NCI-H2171 (cell line): ENCODE measurements around the gene DLG2.
"Not testable (repeated sequence)": the region's sequence is repeated elsewhere in the genome, so short reads cannot be mapped to it uniquely, and the experiment has no call there.

Experiments
- DNase-seq: peaks from one replicate; lab custom pipeline; 2025; lab: John Stamatoyannopoulos, UW

Gene DLG2

GRCh38 chr11:85444479-85444878 is 182.7 kb downstream of the DLG2 start:
- no peak for DNase-seq

- DNase-seq: no peak
Observed at GRCh38 chr11:85440273-85440672, 186.9 kb downstream of the DLG2 start.

GRCh38 chr11:85438328-85438727 is 188.8 kb downstream of the DLG2 start:
- no peak for DNase-seq

GRCh38 chr11:85431319-85431718 is 195.8 kb downstream of the DLG2 start:
- no peak for DNase-seq

GRCh38 chr11:85423794-85424193 is 203.3 kb downstream of the DLG2 start:
- no peak for DNase-seq

- no peak for DNase-seq
Observed at GRCh38 chr11:85423316-85423715, 203.8 kb downstream of the DLG2 start.

- no peak for DNase-seq
Observed at GRCh38 chr11:85414175-85414574, 213.0 kb downstream of the DLG2 start.

GRCh38 chr11:85407648-85408047 is 219.5 kb downstream of the DLG2 start:
- DNase-seq: no peak

- no peak for DNase-seq
Observed at GRCh38 chr11:85406841-85407240, 220.3 kb downstream of the DLG2 start.

- no peak for DNase-seq
Observed at GRCh38 chr11:85406316-85406715, 220.8 kb downstream of the DLG2 start.

- not testable (repeated sequence) for DNase-seq
Observed at GRCh38 chr11:85395515-85396055, 231.6 kb downstream of the DLG2 start.

- DNase-seq: no peak
Observed at GRCh38 chr11:85394283-85394682, 232.9 kb downstream of the DLG2 start.

GRCh38 chr11:85391141-85391540 is 236.0 kb downstream of the DLG2 start:
- no peak for DNase-seq

- no peak for DNase-seq
Observed at GRCh38 chr11:85385547-85385946, 241.6 kb downstream of the DLG2 start.

- DNase-seq: no peak
Observed at GRCh38 chr11:85385111-85385510, 242.0 kb downstream of the DLG2 start.

GRCh38 chr11:85379066-85379465 is 248.1 kb downstream of the DLG2 start:
- no peak for DNase-seq

- DNase-seq: no peak
Observed at GRCh38 chr11:85377901-85378300, 249.2 kb downstream of the DLG2 start.

GRCh38 chr11:85359859-85360258 is 267.3 kb downstream of the DLG2 start:
- DNase-seq: no peak

- DNase-seq: no peak
Observed at GRCh38 chr11:85355921-85356320, 271.2 kb downstream of the DLG2 start.

GRCh38 chr11:85349539-85349938 is 277.6 kb downstream of the DLG2 start:
- not testable (repeated sequence) for DNase-seq

GRCh38 chr11:85348945-85349344 is 278.2 kb downstream of the DLG2 start:
- DNase-seq: no peak

- DNase-seq: no peak
Observed at GRCh38 chr11:85347291-85347690, 279.9 kb downstream of the DLG2 start.

GRCh38 chr11:85346484-85346883 is 280.7 kb downstream of the DLG2 start:
- no peak for DNase-seq

- DNase-seq: not testable (repeated sequence)
Observed at GRCh38 chr11:85340846-85341245, 286.3 kb downstream of the DLG2 start.

GRCh38 chr11:85318573-85318972 is 308.6 kb downstream of the DLG2 start:
- no peak for DNase-seq
